Ascending aorta (tissue), 2 donors: ENCODE data around the gene SEC24A. TPM values are rescaled to one million over a fixed set of nuclear protein-coding genes. Genes with fewer than 3 reads are reported as not detected.
A peak's percentile ranks its signal among the peaks of the same experiment; 100 is the strongest.
"Not testable (repeated sequence)": the region's sequence is repeated elsewhere in the genome, so short reads cannot be mapped to it uniquely, and the experiment has no call there.

Experiments used
- DNase-seq, 2 donors: peaks; one replicate each; pipeline ENCODE4 v3.0.0-alpha.2; 2019; ENCODE audit warnings: low spot score in 2 of 2
- H3K27ac ChIP-seq, 2 donors: fragments of 200-600 bp; sonication (generic); one replicate each; pipeline ENCODE4 v1.5.1; 2016 to 2017; ENCODE audit warnings: mild to moderate bottlenecking in 1 of 2
- H3K27me3 ChIP-seq: fragments of 200-600 bp; sonication (generic); one replicate; pipeline ENCODE4 v1.5.1; 2017
- H3K36me3 ChIP-seq, 2 donors: fragments of 200-600 bp; sonication (generic); one replicate each; pipeline ENCODE4 v1.5.1; 2016
- H3K4me1 ChIP-seq, 2 donors: fragments of 200-600 bp; sonication (generic); one replicate each; pipeline ENCODE4 v1.5.1; 2016 to 2017; ENCODE audit warnings: mild to moderate bottlenecking in 1 of 2
- H3K4me3 ChIP-seq, 2 donors: fragments of 200-600 bp; sonication (generic); one replicate each; pipeline ENCODE4 v1.5.1; 2016 to 2017; ENCODE audit warnings: mild to moderate bottlenecking in 1 of 2
- H3K9me3 ChIP-seq, 2 donors: fragments of 200-600 bp; sonication (generic); one replicate each; pipeline ENCODE4 v1.5.1; 2016
- CTCF ChIP-seq, 3 experiments: fragments of 200-600 bp in 2 of 3; fragments of 450-650 bp in 1 of 3; sonication (generic) in 2 of 3; IDR thresholded peaks; one replicate each; pipeline ENCODE4 v1.5.1; 2016 to 2019; ENCODE audit warnings: antibody characterized with exemption in 3 of 3, mild to moderate bottlenecking in 1 of 3, moderate library complexity in 1 of 3
- intact Hi-C: fragments of 100-400 bp; cut with DNase I; formaldehyde crosslinking; loops from one replicate; pipeline ENCODE4 v1.15.1; 2023
- total RNA-seq: library from RNA; depleted of rRNA; stranded (reverse); fragments of >200 nt; gene quantifications from one replicate; pipeline ENCODE4 v1.1.0, GENCODE V29; 2016

SEC24A gene
- 21.2 TPM for total RNA-seq

GRCh38 chr5:134648425-134649162, at the start of gene SEC24A:
SEC24A (plus strand) TSS chr5:134648785; CDS start chr5:134649077, 292 bp downstream.
- Histone ChIP-seq H3K4me1 (peaks cover 4 to 15% of the 10 kb centered on the region in 2 donors), H3K27me3 (no peaks in the 10 kb centered on the region), H3K9me3 (no peaks in the 10 kb centered on the region), H3K27ac (peak within 1 kb of the TSS; percentile 97 to 98), H3K36me3 (no peaks in the 10 kb centered on the region), H3K4me3 (peak within 1 kb of the TSS; percentile 79 to 86)
- DNase-seq, result peak; percentile 75 to 96
- no peak for TF ChIP-seq CTCF (IDR thresholded peaks at IDR 0.05)
- intact Hi-C loops, result loop anchor here (1.0 to 5.0 kb wide), 4 partner anchors 16 to 421 kb away; partner anchors contain the start of genes JADE2, PPP2CA, SAR1B and UBE2B

GRCh38 chr5:134599820-134600219, 48.8 kb upstream of the SEC24A start:
- intact Hi-C loops, H3K27me3 ChIP-seq, DNase-seq, H3K9me3 ChIP-seq, H3K4me1 ChIP-seq, H3K27ac ChIP-seq, H3K4me3 ChIP-seq, H3K36me3 ChIP-seq: not testable (repeated sequence)

- peaks cover 0 to 3% of the 10 kb centered on the region in 2 donors for H3K4me1 ChIP-seq
- H3K27ac ChIP-seq, result no peak overlapping the region
- no peaks in the 10 kb centered on the region for H3K9me3 ChIP-seq
- H3K36me3 ChIP-seq, result peaks cover 16% of the 10 kb centered on the region in 2 donors
- intact Hi-C loops, result no loop called here
- no peak for TF ChIP-seq CTCF (IDR thresholded peaks at IDR 0.05)
- no peak for DNase-seq
- no peak overlapping the region for H3K4me3 ChIP-seq
- H3K27me3 ChIP-seq, result no peaks in the 10 kb centered on the region
Observed at GRCh38 chr5:134600600-134600999, 48.0 kb upstream of the SEC24A start.

- H3K4me3 ChIP-seq, result no peak overlapping the region
Observed at GRCh38 chr5:134603059-134603458, 45.5 kb upstream of the SEC24A start.

GRCh38 chr5:134604908-134605307, 43.7 kb upstream of the SEC24A start:
- no peak overlapping the region for H3K4me3 ChIP-seq
- no peak for TF ChIP-seq CTCF (IDR thresholded peaks at IDR 0.05)
- H3K9me3 ChIP-seq, result no peaks in the 10 kb centered on the region
- intact Hi-C loops, result no loop called here
- peaks cover 54 to 59% of the 10 kb centered on the region in 2 donors for H3K36me3 ChIP-seq
- no peaks in the 10 kb centered on the region for H3K27me3 ChIP-seq
- DNase-seq, result no peak
- no peak overlapping the region for H3K27ac ChIP-seq
- H3K4me1 ChIP-seq, result peaks cover 0 to 3% of the 10 kb centered on the region in 2 donors

More at GRCh38 chr5:134603059-134603458, 45.5 kb upstream of the SEC24A start:
- no peak for TF ChIP-seq CTCF (IDR thresholded peaks at IDR 0.05)
- Histone ChIP-seq H3K4me1 (peaks cover 0 to 3% of the 10 kb centered on the region in 2 donors), H3K36me3 (peaks cover 40% of the 10 kb centered on the region in 2 donors), H3K27me3 (no peaks in the 10 kb centered on the region), H3K9me3 (no peaks in the 10 kb centered on the region), H3K27ac (peak overlapping the region in 1 of 2 donors; percentile 50)
- intact Hi-C loops, result no loop called here
- no peak for DNase-seq

- intact Hi-C loops, result no loop called here
- Histone ChIP-seq H3K27ac (no peak overlapping the region), H3K4me1 (peaks cover 0 to 3% of the 10 kb centered on the region in 2 donors), H3K27me3 (no peaks in the 10 kb centered on the region), H3K36me3 (peaks cover 68 to 73% of the 10 kb centered on the region in 2 donors), H3K4me3 (no peak overlapping the region), H3K9me3 (no peaks in the 10 kb centered on the region)
- no peak for DNase-seq
- no peak for TF ChIP-seq CTCF (IDR thresholded peaks at IDR 0.05)
Observed at GRCh38 chr5:134606726-134607125, 41.9 kb upstream of the SEC24A start.
